Dedifferentiated amniotic fluid mesenchymal stem cell (primary cell): ENCODE data around the gene RPS6KA5.
"Not testable (repeated sequence)": the region's sequence is repeated elsewhere in the genome, so short reads cannot be mapped to it uniquely, and the experiment has no call there.

ENCODE experiments used
- DNase-seq: peaks from one replicate; pipeline ENCODE4 v3.0.0-alpha.2; 2016; ENCODE audit errors: extremely low spot score

The RPS6KA5 gene

GRCh38 chr14:90940318-90940962 lies 120.0 kb downstream of the RPS6KA5 start:
- DNase-seq, result no peak

DNA sequence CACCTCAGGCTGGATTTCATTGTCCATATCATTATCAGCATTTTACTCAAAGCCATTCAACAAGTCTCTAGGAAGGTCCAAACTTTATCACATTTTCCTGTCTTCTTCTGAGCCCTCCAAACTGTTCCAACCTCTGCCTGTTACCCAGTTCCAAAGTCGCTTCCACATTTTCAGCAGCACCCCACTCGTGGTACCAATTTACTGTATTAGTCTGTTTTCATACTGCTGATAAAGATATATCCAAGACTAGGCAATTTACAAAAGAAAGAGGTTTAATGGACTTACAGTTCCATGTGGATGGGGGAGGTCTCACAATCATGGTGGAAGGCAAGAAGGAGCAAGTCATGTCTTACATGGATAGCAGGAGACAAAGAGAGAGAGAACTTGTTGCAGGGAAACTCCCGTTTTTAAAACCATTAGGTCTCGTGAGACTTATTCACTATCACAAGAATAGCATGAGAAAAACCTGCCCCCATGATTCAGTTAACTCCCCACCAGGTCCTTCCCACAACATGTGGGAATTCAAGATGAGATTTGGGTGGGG lies 121.1 kb downstream of the RPS6KA5 start:
- not testable (repeated sequence) for DNase-seq

GRCh38 chr14:90938615-90939014 lies 121.8 kb downstream of the RPS6KA5 start:
- DNase-seq, result no peak

- no peak for DNase-seq
Observed at GRCh38 chr14:90936757-90937440, 123.5 kb downstream of the RPS6KA5 start.

- DNase-seq, result no peak
Observed at GRCh38 chr14:90924621-90925340, 135.7 kb downstream of the RPS6KA5 start.

DNA sequence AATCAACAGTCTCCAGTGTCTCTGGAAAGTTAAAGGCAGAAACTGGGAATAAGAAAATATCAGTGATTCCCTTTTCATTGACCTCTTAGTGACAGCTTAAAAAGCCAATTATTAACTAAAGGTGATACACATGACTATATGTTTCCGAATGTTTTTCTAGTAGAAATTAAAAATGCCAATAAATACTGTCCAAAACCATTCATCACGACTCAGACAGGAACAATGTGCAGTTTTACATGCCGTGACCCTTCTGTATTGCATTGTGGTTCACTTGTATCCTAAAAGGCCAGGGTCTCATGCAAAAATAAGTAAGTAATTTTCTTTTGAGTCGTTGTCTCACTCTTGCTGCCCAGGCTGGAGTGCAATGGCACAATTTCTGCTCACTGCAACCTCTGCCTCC lies 138.3 kb downstream of the RPS6KA5 start:
- DNase-seq, result no peak

GRCh38 chr14:90911121-90911520 lies 149.3 kb downstream of the RPS6KA5 start:
- no peak for DNase-seq

GRCh38 chr14:90907178-90907577 lies 153.3 kb downstream of the RPS6KA5 start:
- DNase-seq, result no peak

- DNase-seq, result no peak
Observed at GRCh38 chr14:90905531-90905930, 154.9 kb downstream of the RPS6KA5 start.

DNA sequence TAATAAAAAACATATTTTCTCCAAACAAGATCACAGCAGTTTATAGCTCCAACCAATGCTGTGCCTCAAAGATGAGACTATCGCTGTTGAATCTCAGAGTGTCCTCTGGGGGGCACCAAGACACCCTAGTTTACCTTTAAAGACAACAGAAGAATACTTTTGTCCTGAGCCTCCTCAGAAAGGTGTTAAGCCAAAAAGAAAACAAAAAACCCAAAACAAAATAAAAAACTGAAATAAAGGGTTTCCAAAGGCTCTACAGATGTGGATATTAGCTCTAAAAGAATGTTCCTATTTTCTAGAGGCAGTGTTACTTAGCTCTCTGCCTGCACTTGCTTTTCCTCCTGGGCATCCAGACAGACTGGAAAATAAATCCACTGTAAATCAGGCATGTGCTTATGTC lies 157.3 kb downstream of the RPS6KA5 start:
- DNase-seq, result peak; percentile 50

DNA sequence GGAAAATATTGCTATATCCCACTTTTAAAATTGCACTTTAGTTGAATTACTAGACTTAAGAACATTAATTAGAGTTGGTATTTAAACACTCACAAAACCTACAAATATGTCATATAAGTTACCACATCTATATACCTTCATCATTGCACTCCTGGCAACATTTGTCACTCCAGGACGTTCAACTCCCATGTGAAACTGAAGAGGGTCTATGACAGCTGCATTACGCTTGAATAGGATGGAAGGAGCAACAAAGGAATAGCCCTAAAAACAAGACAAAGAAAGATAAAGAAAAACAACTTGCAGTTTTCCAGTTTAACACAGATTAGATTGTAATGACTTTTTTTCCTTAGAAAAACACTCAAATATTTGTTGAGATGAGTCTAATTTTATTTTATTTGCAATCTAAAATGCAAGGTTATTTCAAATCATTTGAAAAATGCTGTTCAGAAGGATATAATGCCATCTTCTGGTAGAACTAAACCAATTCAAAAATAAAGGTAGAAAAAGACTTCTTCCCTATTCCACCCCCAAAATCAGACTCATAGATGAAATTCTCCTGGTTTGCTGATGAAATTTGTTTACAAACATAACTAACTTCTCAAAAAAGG lies 159.9 kb downstream of the RPS6KA5 start:
- DNase-seq, result no peak

- DNase-seq, result no peak
Observed at GRCh38 chr14:90897022-90897421, 163.4 kb downstream of the RPS6KA5 start.

- no peak for DNase-seq
Observed at GRCh38 chr14:90894241-90894640, 166.2 kb downstream of the RPS6KA5 start.

GRCh38 chr14:90893510-90893909 lies 166.9 kb downstream of the RPS6KA5 start:
- no peak for DNase-seq

DNA sequence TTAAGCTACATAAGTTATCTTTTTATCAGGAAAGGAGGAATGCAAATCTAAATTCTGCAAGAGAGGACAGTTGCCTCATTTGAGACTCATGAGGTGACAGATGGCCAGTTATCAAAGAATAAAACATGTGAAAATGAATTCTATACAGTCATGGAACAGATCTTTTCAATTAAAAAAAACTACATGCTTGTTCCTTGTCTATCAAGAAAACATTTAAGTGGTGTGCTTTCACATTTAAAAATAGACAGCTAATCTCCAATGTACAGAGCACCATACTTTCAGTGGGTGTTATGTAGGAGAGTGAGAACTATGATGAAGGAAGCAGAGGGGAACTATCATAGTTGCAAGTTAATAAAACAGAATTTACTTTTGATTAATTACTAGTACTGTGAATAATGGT lies 167.5 kb downstream of the RPS6KA5 start:
- no peak for DNase-seq

DNA sequence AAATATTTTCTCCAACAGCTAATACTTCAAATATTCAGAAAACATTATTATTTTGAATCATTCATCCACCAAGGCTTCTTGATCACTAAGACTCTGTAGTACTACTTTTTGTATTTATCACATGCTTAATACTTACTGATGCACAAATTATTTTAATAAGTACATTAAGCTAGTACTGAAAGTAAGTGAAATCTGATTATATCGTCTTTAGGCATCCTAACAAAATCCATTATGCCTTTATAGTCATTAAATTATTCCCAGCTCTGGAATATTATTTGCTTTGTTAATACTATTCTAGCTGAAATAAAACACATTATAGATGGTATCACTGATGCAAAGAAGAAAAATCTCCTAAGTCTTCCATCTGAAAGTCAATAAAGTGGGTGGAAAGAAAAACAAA lies 169.1 kb downstream of the RPS6KA5 start:
- no peak for DNase-seq

DNA sequence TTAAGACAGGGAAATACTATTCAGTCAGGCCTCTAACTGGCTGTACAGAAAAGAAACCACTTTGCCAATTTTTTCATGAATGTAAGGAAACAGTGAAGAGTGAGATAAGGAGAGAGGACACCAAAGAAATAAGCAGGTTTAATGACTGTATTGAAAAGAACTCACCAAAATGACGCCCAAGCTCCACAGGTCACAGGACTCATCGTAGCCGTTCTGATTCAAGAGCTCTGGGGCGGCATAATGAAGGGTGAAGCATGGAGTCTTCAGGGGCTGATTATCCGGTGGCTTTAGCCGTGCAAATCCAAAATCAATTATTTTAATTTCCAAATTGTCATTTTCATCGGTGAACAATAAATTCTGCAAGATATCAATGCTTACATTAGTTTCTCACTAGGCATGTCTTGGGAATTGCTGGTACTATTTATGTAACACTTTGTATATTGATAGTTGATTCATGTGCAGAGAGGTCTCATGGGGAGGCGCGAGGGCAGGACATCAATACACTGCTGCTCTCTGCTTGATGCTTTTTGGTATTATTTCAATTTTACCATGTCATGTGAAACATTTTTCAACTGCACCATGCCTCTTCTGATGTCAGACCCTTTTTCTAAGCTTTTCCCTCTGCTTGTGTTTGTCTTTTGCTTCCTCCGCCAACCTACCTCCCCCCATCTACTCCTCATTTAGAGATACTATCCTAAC lies 170.0 kb downstream of the RPS6KA5 start:
- no peak for DNase-seq

GRCh38 chr14:90886297-90886815 lies 174.1 kb downstream of the RPS6KA5 start:
- DNase-seq, result no peak

GRCh38 chr14:90883782-90884181 lies 176.7 kb downstream of the RPS6KA5 start:
- no peak for DNase-seq

- no peak for DNase-seq
Observed at GRCh38 chr14:90883197-90883596, 177.2 kb downstream of the RPS6KA5 start.

GRCh38 chr14:90880282-90880681 lies 180.2 kb downstream of the RPS6KA5 start:
- DNase-seq, result no peak
